GM12873 (cell line): ENCODE measurements around the gene PTPRN2.

ENCODE experiments used
- TF ChIP-seq, protein P1 (sequence below): IDR thresholded peaks from 2 replicates; pipeline ENCODE4 v1.5.1; 2012; ENCODE audit warnings: low read depth, mild to moderate bottlenecking, moderate library complexity, low read length, control low read depth; ENCODE audit not compliant: insufficient read depth; ENCODE audit errors: missing control alignments

The PTPRN2 gene

DNA sequence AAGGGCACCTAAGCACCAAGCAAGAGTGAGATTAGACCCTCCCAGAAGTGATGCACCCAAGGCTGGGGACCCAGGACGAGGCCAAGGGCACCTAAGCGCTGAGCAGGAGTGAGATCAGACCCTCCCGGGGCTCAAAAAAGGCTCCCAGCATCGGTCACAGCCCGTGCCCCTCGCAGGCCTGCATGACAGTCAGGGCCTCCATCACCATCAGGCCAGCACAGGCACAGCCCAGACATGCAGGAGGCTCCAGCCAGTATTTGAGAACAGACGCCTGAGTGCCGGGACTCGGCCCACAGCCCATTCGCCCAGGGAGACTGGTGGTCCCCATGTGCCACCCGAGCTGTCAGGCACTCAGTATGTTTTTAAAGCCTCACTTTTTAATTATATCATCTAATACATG is 595.9 kb downstream of the PTPRN2 start:
- TF ChIP-seq, protein P1, sequence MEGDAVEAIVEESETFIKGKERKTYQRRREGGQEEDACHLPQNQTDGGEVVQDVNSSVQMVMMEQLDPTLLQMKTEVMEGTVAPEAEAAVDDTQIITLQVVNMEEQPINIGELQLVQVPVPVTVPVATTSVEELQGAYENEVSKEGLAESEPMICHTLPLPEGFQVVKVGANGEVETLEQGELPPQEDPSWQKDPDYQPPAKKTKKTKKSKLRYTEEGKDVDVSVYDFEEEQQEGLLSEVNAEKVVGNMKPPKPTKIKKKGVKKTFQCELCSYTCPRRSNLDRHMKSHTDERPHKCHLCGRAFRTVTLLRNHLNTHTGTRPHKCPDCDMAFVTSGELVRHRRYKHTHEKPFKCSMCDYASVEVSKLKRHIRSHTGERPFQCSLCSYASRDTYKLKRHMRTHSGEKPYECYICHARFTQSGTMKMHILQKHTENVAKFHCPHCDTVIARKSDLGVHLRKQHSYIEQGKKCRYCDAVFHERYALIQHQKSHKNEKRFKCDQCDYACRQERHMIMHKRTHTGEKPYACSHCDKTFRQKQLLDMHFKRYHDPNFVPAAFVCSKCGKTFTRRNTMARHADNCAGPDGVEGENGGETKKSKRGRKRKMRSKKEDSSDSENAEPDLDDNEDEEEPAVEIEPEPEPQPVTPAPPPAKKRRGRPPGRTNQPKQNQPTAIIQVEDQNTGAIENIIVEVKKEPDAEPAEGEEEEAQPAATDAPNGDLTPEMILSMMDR = no peak

DNA sequence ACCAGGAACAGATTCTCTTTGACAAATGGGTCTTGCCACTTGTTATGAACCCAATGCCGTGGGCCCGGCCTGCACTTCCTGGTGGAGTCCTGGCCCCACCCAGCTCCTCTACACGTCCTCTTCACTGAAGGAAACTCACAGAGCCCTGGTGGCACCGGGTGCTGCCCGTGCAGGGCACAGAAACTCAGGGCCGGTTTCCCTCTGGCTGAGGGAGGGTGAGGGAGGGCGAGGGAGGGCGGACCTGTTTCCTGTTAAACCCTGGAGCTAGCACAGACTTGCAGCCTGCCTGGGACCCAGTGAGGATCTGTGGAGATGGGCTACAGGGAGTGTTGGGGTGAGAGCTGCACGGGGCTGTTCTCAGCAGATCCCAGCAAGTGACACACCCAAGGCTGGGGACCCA is 596.3 kb downstream of the PTPRN2 start:
- TF ChIP-seq, protein P1 = no peak

DNA sequence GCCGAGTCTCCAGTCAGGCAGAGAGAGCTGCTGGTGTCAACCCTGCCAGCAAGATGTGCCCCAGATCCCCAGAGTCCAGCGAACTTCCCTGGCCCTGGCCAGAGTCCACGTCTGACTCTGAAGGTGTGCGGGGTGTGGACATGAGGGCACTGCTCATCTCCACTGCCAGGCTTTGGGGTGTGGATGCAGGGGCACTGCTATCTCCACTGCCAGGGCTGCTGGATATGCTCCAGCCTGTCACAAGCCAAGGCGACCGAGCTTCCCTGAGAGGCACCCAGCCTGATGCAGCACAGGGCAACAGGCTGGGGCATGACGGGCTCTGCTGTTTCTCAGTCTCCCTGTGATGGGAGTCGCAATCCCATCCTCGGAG is 596.8 kb downstream of the PTPRN2 start:
- TF ChIP-seq, protein P1 = no peak

DNA sequence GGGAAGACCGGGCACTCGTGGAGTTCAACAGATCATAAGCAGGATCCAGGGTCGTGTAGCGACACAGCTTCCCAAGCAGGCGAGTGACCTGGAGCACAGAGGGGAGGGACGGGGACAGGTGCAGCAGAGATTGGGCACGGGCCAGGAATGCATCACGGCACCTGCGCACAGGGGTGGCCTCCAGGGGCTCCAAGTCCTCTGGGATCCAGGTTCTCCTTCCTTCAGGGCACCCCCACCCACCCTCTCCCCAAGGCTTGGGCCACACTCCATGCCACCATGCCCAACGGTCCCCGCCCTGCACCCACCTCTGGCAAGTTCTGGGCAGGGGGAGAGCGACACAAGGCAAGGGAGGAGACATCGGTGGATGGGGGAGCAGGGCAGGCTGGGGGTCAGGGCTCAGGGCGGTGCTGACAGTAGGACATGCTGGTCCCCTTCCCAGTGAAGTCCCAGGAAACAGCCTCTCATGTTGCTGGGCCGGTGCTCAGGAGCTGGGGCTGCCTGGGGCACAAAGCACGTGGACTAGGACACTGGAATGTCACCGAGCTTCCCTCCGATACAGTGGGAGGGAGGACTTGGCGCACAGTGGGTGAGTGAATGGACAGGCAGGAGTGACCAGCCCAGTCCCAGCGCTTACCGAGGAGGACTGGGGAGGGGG is 597.3 kb downstream of the PTPRN2 start:
- TF ChIP-seq, protein P1 = no peak

DNA sequence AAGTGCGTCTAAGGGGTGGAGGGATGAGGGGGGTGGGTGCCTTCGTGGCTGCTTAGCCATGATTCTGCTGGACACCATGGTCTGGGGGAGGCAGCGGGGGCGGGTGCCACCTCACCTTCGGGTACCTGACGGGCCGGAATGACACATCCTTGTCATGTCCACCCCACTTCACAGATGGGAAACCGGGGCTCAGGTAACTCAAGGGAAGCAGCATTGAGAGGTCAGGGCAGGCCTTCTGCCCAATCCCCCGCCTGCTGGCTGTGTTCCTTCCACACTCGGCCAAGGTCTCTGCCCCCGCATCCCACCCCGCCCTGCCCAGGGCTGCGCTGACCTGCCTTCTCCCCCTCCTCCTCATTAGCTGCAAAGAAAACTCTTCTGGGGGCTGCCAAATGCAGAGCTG is 598.0 kb downstream of the PTPRN2 start:
- TF ChIP-seq, protein P1 = no peak

DNA sequence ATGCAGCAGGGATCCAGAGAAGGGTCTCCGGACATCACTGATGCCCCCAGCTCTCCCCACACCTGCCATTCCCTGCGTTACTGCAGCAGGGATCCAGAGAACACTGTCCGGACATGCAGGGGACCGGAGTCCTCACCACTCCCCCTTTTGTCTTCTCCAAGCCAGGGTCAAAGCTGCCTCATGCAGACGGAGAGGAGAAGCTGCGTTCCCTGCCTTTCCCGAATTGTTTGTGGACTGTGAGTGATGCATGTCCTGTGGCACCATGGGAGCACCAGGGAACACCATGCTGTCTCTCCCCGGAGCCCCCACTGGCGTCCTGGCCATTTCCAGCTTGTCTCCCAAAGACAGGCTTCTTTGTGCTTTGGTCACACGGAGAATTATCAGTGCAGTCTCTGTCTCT is 599.7 kb downstream of the PTPRN2 start:
- TF ChIP-seq, protein P1 = no peak

DNA sequence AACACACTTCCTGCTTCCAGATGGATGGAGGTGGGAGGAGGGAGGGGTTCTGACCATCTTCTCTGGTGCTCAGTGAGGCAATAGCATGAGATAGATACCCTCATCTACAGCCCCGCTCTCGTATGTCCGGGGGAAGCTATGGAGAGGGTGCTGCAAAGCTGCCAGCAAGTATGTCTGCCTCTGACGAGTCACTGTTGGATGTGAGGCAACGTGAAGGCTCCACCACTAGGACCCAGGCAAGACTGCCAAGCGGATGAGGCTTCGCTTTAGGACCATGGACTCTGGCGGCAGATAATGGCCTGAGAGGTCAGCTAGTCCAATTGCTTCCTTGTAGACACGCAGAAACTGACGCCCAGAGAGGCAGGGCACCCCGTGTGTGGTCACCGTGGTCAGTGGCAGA is 601.6 kb downstream of the PTPRN2 start:
- TF ChIP-seq, protein P1 = no peak
